ENCODE results near the gene LACTB. TPM values are rescaled to one million over a fixed set of nuclear protein-coding genes. Genes with fewer than 3 reads are reported as not detected.
A peak's percentile ranks its signal among the peaks of the same experiment; 100 is the strongest.

LACTB gene, protein sequence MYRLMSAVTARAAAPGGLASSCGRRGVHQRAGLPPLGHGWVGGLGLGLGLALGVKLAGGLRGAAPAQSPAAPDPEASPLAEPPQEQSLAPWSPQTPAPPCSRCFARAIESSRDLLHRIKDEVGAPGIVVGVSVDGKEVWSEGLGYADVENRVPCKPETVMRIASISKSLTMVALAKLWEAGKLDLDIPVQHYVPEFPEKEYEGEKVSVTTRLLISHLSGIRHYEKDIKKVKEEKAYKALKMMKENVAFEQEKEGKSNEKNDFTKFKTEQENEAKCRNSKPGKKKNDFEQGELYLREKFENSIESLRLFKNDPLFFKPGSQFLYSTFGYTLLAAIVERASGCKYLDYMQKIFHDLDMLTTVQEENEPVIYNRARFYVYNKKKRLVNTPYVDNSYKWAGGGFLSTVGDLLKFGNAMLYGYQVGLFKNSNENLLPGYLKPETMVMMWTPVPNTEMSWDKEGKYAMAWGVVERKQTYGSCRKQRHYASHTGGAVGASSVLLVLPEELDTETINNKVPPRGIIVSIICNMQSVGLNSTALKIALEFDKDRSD
- 7.4 TPM for polyA plus RNA-seq (2013, experiment 1 of 4)
- 4.1 TPM for polyA plus RNA-seq (2013, experiment 2 of 4)
- polyA plus RNA-seq (2013, experiment 3 of 4), result 4.6 TPM
- 4.9 TPM for polyA plus RNA-seq (2013, experiment 4 of 4)

DNA sequence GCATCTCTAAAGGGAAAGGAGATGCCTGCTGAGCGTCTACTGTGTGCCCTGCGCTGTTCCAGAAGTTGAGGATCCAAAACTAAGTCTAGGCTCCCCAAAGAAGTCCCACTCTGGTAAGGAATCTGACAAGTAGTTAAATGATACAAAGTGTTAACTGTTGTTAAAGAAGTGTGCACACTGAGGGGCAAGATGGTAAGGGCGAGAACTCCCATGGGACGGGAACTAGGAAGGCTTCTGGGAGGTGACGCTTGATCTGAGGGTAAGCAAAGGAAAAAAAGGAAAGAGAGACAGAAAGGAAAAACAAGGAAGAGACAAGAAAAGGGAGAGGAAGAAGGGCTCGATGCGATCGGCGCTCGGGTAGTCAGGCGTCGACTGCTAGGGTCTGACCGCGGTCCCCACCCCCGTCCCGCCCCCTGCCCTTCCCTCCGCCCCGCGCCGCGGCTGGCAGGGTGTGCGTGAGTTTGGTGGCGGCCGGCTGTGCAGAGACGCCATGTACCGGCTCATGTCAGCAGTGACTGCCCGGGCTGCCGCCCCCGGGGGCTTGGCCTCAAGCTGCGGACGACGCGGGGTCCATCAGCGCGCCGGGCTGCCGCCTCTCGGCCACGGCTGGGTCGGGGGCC is at the start of gene LACTB:
LACTB (plus strand) TSS at position 480 of the 620 bp plus-strand sequence; CDS start at position 491, 11 bp downstream.
- H3K9me3 ChIP-seq (ENCODE audit: control insufficient read depth, low read length), result no peaks in the 10 kb centered on the region
- 2 to 3% methylated on average over 40 of the region's 40 CpGs for WGBS, 2 experiments
- H3K4me3 ChIP-seq (ENCODE audit: insufficient read depth, low read depth, low read length), result peak within 1 kb of the TSS; percentile 69
- no peak within 1 kb of the TSS for H3K27ac ChIP-seq (ENCODE audit: insufficient read depth, low read depth, low read length, poor library complexity, severe bottlenecking)
- H3K27me3 ChIP-seq (ENCODE audit: control insufficient read depth, insufficient read depth, low read length, poor library complexity, severe bottlenecking), result no peaks in the 10 kb centered on the region
- no peaks in the 10 kb centered on the region for H3K36me3 ChIP-seq (ENCODE audit: control insufficient read depth, insufficient read depth, low read length)
- no peaks in the 10 kb centered on the region for H3K4me1 ChIP-seq (ENCODE audit: control insufficient read depth, insufficient read depth, low read length)

DNA sequence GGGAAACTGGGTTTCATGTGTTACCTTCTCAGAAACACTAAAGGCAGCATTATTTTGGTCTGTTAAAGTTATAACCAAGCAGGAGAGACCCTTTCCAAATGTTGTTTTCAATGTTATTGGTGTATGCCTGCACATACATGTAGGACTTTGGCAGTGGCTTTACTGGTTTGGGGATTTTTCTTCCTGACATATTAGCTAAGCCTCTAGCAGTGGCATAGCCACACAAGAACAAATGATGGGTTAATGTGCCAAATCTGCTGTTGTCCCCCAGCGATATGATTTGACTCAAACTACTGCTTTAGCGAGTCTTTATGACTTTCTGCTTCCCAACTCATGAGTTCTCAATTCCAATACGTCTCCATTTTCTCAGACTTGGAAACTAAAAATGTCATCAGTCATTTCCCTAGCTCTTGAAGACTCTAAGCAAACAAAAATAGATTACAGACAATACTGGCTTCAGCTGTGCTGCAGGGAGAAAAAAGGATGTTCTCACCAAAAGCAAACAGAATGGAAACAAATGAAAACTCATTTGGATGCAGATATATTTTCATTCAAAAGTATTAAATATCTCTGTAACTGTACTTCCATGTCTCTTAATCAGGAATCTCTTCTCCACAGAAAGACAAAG is 49.5 kb upstream of the LACTB start:
- Histone ChIP-seq H3K9me3 (ENCODE audit: control insufficient read depth, low read length) (no peaks in the 10 kb centered on the region), H3K27ac (ENCODE audit: insufficient read depth, low read depth, low read length, poor library complexity, severe bottlenecking) (peak overlapping the region; percentile 50), H3K4me1 (ENCODE audit: control insufficient read depth, insufficient read depth, low read length) (peaks cover 13% of the 10 kb centered on the region), H3K36me3 (ENCODE audit: control insufficient read depth, insufficient read depth, low read length) (peaks cover 21% of the 10 kb centered on the region), H3K27me3 (ENCODE audit: control insufficient read depth, insufficient read depth, low read length, poor library complexity, severe bottlenecking) (no peaks in the 10 kb centered on the region), H3K4me3 (ENCODE audit: insufficient read depth, low read depth, low read length) (no peak overlapping the region)
- WGBS, 2 experiments, result 91 to 93% methylated on average over 3 of the region's 3 CpGs

DNA sequence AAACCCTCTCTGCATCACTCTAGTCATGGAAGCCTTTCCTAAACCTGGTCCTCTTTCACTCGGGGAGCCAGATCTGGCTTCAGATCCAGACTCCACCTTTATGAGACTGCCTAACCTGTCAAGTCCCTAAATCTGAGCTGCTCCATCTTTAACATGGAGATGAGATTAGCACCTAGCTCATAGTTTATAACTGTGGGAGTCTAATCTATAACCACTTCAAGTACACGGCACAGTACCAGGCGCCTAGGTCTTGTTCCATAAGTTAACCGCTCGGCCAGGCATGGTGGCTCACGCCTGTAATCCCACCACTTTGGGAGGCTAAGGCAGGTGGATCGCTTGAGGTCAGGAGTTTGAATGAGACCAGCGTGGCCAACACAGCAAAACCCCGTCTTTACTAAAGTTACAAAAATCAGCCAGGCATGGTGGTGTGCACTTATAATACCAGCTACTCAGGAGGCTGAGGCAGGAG is 48.8 kb upstream of the LACTB start:
- Histone ChIP-seq H3K4me3 (ENCODE audit: insufficient read depth, low read depth, low read length) (no peak overlapping the region), H3K36me3 (ENCODE audit: control insufficient read depth, insufficient read depth, low read length) (peaks cover 15% of the 10 kb centered on the region), H3K9me3 (ENCODE audit: control insufficient read depth, low read length) (no peaks in the 10 kb centered on the region), H3K27me3 (ENCODE audit: control insufficient read depth, insufficient read depth, low read length, poor library complexity, severe bottlenecking) (no peaks in the 10 kb centered on the region), H3K4me1 (ENCODE audit: control insufficient read depth, insufficient read depth, low read length) (peaks cover 16% of the 10 kb centered on the region), H3K27ac (ENCODE audit: insufficient read depth, low read depth, low read length, poor library complexity, severe bottlenecking) (no peak overlapping the region)
- 85 to 89% methylated on average over 9 of the region's 9 CpGs for WGBS, 2 experiments

DNA sequence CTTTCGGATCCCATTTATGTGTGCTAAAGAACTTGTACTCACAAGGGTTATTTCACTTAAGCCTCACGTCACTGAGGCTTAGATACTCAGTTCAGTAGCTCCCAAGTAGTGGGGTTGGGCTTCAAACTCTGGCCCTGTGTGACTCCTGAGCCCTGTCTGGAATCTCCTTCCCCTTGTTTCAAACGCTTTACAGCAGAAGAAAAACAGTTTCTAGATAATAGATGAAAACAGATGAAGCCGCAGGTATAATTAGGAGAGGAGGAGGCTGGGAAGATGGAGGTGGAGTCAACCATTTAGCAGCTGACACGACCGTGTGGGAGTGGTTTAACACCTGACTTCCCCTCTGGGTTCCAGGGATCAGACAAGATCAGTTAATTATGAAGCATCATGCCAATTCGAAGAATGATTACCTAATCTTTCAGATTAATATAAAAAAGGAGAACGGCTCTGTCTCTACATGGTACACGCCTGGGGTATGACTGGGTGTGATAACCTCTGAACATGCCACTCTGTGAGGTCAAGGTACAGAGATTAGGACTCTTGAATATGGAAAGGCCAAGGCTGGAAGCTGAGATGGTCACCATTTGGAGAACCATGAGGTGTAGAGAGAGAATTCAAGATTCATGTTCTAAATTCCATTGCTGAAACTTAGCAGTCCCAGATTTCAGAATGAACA is 48.0 kb upstream of the LACTB start:
- no peak overlapping the region for H3K4me3 ChIP-seq (ENCODE audit: insufficient read depth, low read depth, low read length)
- H3K36me3 ChIP-seq (ENCODE audit: control insufficient read depth, insufficient read depth, low read length), result peaks cover 7% of the 10 kb centered on the region
- no peaks in the 10 kb centered on the region for H3K27me3 ChIP-seq (ENCODE audit: control insufficient read depth, insufficient read depth, low read length, poor library complexity, severe bottlenecking)
- no peaks in the 10 kb centered on the region for H3K9me3 ChIP-seq (ENCODE audit: control insufficient read depth, low read length)
- WGBS, 2 experiments, result 91 to 94% methylated on average over 9 of the region's 9 CpGs
- peaks cover 20% of the 10 kb centered on the region for H3K4me1 ChIP-seq (ENCODE audit: control insufficient read depth, insufficient read depth, low read length)
- H3K27ac ChIP-seq (ENCODE audit: insufficient read depth, low read depth, low read length, poor library complexity, severe bottlenecking), result no peak overlapping the region

DNA sequence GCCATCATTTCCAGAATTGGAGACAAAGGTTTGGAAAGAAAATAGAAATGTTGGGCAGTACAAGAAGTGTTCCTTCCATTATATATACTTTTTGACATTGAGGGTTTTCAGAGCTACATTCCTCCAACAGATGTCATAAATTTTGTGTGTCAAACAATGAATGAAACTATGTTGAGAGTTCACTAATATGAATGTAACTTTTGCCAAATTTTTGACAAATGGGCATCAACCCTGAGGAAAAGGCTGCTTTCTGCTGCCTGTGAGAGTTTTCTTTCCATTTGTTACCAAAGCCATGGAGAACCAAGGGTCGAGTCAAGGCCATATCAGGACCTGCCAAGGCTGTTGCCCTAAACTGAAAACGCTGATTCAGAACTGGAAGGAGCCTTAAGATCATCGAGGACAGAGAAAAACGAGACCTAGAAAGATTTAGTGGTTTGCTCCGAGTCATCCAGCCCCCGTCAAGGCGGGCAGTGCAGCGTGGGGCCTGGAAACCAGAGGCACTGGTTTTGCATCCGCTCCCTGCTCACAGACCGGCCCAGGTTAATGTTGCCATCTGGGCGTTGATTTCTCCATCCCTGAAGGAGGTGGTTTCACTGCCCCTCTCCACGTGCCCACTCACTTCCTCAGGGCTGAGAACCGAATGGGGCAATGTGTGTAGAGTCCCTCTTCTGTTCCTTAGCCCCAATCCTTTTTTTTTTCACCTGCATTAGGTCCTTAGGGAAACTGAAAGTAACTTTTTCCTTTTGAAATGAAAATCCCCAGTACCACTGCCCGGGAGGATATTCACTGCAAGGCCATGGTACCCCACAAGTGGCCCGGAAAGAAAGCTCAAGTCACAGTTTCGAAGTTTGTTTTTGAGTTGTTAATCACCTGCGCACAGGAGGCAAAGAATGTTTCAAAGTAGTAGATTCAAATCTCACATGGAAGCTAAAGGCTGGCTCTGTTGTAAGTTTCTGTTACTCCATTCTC is 46.4 kb upstream of the LACTB start:
- WGBS, 2 experiments, result 69% methylated on average over 17 of the region's 17 CpGs
- Histone ChIP-seq H3K27me3 (ENCODE audit: control insufficient read depth, insufficient read depth, low read length, poor library complexity, severe bottlenecking) (no peaks in the 10 kb centered on the region), H3K27ac (ENCODE audit: insufficient read depth, low read depth, low read length, poor library complexity, severe bottlenecking) (no peak overlapping the region), H3K9me3 (ENCODE audit: control insufficient read depth, low read length) (no peaks in the 10 kb centered on the region), H3K4me3 (ENCODE audit: insufficient read depth, low read depth, low read length) (no peak overlapping the region), H3K36me3 (ENCODE audit: control insufficient read depth, insufficient read depth, low read length) (peaks cover 7% of the 10 kb centered on the region), H3K4me1 (ENCODE audit: control insufficient read depth, insufficient read depth, low read length) (peaks cover 22% of the 10 kb centered on the region)

DNA sequence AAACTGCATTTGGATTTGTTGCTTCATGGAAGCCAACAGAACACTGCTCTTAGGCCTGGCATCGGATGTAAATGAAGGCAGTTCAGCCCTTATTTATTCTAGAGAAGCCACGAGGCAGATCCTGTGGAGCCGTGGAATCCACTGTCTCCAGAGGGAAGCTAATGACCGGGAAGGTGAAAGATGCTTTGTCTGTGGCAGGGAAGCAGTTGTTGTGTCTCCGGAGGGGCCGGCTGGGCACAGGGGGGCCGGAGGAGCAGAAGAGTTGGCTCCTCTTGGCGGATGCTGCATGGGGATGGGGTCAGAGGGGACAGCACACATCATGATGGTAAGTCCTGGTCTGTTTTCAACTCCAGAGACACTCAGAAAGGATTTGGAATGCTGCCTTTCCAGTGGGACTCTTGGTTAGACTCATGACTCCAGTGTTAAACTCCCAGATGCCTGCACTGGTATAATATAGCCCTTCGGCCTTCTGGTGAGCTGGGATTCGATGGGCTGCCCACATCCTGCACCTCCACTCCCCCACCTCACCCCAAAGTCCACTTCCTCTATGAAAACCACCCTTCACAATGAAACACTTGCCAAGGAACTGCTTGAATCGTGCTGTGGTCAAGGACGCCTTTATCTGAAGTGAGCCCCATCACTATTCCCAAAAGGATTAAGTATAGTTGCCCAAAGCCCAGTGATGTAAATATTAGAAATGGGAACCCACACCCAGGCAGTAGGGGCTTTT is 45.5 kb upstream of the LACTB start:
- H3K4me1 ChIP-seq (ENCODE audit: control insufficient read depth, insufficient read depth, low read length), result peaks cover 23% of the 10 kb centered on the region

DNA sequence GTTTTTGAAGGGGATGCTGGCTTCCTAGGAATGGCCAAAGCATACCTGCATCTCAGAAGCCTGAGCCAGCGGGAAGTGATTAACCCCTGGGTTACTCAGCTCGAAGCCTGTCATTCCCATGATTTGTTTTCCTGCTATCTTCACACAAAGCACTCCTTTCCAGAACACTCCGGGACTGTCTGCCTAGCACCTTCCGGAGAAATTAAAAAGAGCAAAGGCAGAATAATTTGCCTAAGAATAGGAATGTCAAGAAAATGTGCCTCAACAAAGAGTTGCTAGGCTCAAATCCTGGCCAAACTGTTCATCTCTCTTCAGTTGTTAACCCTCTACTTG is 45.0 kb upstream of the LACTB start:
- Histone ChIP-seq H3K27me3 (ENCODE audit: control insufficient read depth, insufficient read depth, low read length, poor library complexity, severe bottlenecking) (no peaks in the 10 kb centered on the region), H3K36me3 (ENCODE audit: control insufficient read depth, insufficient read depth, low read length) (peaks cover 4% of the 10 kb centered on the region), H3K4me1 (ENCODE audit: control insufficient read depth, insufficient read depth, low read length) (peaks cover 23% of the 10 kb centered on the region), H3K4me3 (ENCODE audit: insufficient read depth, low read depth, low read length) (no peak overlapping the region), H3K9me3 (ENCODE audit: control insufficient read depth, low read length) (no peaks in the 10 kb centered on the region), H3K27ac (ENCODE audit: insufficient read depth, low read depth, low read length, poor library complexity, severe bottlenecking) (no peak overlapping the region)
- 33 to 35% methylated on average over 4 of the region's 4 CpGs for WGBS, 2 experiments

More for the DNA sequence above, 45.5 kb upstream of the LACTB start:
- 56 to 57% methylated on average over 12 of the region's 12 CpGs for WGBS, 2 experiments
- peaks cover 7% of the 10 kb centered on the region for H3K36me3 ChIP-seq (ENCODE audit: control insufficient read depth, insufficient read depth, low read length)
- H3K27me3 ChIP-seq (ENCODE audit: control insufficient read depth, insufficient read depth, low read length, poor library complexity, severe bottlenecking), result no peaks in the 10 kb centered on the region
- no peaks in the 10 kb centered on the region for H3K9me3 ChIP-seq (ENCODE audit: control insufficient read depth, low read length)
- H3K4me3 ChIP-seq (ENCODE audit: insufficient read depth, low read depth, low read length), result no peak overlapping the region
- no peak overlapping the region for H3K27ac ChIP-seq (ENCODE audit: insufficient read depth, low read depth, low read length, poor library complexity, severe bottlenecking)

DNA sequence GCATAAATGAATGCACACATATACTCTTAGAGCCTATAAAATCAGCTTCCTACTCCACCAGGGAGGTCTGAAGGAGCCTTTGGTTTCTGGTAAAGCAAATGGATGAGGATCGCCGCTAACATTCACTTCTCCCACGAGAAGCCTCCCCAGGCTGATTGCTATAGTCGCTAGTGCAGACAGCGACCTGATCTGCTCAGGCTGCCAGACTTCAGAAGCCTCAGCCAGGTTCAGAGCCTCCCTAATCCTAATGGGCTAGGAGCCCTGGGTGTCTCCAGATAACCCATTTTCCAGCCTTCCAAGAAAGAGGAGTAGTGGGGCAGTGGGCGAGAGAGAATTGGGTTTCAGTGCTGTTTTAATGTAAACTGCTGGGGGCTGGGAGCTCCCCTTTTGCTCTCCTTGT is 43.7 kb upstream of the LACTB start:
- Histone ChIP-seq H3K9me3 (ENCODE audit: control insufficient read depth, low read length) (no peaks in the 10 kb centered on the region), H3K27ac (ENCODE audit: insufficient read depth, low read depth, low read length, poor library complexity, severe bottlenecking) (no peak overlapping the region), H3K4me3 (ENCODE audit: insufficient read depth, low read depth, low read length) (no peak overlapping the region), H3K4me1 (ENCODE audit: control insufficient read depth, insufficient read depth, low read length) (peaks cover 34% of the 10 kb centered on the region), H3K27me3 (ENCODE audit: control insufficient read depth, insufficient read depth, low read length, poor library complexity, severe bottlenecking) (no peaks in the 10 kb centered on the region), H3K36me3 (ENCODE audit: control insufficient read depth, insufficient read depth, low read length) (no peaks in the 10 kb centered on the region)
- 32 to 42% methylated on average over 6 of the region's 6 CpGs for WGBS, 2 experiments

Measured in ectodermal cell (in vitro differentiated cells).